GM12864 (cell line): ENCODE data around the gene HAUS3.
"Not testable (repeated sequence)": the region's sequence is repeated elsewhere in the genome, so short reads cannot be mapped to it uniquely, and the experiment has no call there.

Experiments used
- DNase-seq: peaks from one replicate; pipeline ENCODE4 v3.0.0-alpha.2; 2011; ENCODE audit warnings: low read depth
- H3K4me3 ChIP-seq: 2 replicates; pipeline ENCODE4 v1.5.1; 2011; ENCODE audit warnings: mild to moderate bottlenecking, low read depth, low read length, control low read depth
- TF ChIP-seq, protein P1 (sequence below): IDR thresholded peaks from 2 replicates; pipeline ENCODE4 v1.5.1; 2011; ENCODE audit warnings: low read depth, mild to moderate bottlenecking, moderate library complexity, low read length, control low read depth, inconsistent platforms; ENCODE audit errors: missing control alignments

Gene HAUS3

DNA sequence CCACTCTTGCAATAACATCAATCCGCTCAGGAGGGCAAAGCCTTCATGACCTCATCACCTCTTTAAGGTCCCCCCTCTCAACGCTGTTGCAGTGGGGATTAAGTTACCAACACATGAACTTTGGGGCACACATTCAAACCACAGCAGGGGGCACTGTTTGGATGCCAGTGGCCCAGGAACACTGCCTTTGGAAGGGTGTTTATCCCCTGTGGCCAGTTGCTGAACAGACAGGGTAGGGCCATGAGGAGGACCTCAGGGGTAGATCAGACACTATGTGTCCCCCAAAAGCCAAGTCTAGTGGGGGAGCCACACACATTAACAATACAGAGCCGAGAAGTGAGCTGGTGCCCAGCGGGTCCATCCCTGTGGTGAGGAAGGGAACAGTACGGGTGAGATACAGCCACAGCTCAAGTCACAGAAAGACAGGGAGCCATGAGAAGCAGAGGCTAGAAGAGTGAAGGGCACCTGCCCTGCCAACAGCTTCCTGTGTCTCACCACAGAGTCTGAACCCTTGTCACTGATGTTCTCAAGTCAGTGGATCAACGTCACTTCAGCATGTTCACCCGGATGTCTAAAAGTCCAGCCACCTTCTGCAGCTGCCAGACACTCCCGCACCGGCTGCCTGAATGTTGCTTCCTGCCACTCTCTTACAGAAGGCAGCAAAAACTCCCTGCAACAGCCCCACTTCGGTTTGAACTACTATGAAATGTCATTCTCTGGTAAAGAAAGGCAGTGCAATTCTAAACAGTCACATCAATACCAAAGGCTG, 39.8 kb upstream of the HAUS3 start:
- TF ChIP-seq, protein P1, sequence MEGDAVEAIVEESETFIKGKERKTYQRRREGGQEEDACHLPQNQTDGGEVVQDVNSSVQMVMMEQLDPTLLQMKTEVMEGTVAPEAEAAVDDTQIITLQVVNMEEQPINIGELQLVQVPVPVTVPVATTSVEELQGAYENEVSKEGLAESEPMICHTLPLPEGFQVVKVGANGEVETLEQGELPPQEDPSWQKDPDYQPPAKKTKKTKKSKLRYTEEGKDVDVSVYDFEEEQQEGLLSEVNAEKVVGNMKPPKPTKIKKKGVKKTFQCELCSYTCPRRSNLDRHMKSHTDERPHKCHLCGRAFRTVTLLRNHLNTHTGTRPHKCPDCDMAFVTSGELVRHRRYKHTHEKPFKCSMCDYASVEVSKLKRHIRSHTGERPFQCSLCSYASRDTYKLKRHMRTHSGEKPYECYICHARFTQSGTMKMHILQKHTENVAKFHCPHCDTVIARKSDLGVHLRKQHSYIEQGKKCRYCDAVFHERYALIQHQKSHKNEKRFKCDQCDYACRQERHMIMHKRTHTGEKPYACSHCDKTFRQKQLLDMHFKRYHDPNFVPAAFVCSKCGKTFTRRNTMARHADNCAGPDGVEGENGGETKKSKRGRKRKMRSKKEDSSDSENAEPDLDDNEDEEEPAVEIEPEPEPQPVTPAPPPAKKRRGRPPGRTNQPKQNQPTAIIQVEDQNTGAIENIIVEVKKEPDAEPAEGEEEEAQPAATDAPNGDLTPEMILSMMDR: peak; percentile 35
- peak; percentile 22 for DNase-seq
- H3K4me3 ChIP-seq: no peak overlapping the region

DNA sequence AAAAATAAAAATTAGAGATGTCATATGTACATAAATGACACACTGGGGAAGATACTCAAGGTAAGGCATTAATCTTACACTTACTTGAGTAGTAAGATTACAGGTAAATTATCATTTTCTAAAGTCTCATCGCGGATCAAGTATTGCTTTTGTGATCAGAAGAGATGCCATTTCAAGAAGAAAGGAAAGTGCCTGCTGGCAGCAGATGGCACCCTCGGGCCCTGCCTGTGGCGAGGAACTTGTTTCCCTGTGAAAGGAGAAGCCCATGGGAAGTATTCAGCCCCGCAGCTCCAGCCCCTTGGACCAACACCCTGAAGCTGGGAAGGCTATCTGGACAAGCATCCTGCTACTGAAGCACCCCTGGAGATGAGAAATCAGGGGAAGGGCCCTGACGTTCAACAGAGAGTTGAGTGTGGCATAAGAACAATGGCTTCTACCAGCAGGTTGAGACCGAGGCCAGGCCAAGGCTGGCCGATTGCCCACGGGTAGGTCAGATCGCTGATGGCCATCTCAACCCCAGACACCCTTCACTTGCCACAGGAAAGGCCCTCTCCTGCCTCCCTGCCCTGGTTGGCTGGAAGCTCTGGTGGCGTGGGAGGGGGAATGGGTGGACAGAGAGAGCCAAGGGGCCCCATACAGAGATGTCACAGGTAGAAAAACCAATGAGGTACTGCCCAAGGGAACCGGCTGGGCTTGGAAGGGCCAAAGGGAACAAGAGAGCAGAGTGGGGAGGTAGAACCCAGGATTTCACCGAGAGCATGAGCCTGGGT, 38.8 kb upstream of the HAUS3 start:
- TF ChIP-seq, protein P1: no peak
- no peak for DNase-seq
- H3K4me3 ChIP-seq: no peak overlapping the region

DNA sequence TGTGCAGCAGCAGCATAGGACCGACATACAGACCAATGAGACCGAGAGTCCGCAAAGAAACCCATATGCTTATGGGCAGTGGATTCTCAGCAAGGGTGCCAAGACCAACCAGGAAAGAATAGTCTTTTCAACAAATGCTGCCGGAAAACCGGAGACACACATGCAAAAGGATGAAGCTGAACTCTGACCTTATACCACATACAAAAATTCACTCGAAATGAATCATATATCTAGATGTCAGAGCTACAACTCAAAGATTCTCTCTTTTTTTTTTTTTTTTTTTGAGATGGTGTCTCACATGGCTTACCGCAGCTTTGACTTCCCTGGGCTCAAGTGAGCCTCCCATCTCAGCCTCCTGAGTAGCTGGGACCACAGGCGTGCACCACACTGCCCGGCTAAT, 36.0 kb upstream of the HAUS3 start:
- TF ChIP-seq, protein P1: no peak
- DNase-seq: no peak
- H3K4me3 ChIP-seq: no peak overlapping the region

DNA sequence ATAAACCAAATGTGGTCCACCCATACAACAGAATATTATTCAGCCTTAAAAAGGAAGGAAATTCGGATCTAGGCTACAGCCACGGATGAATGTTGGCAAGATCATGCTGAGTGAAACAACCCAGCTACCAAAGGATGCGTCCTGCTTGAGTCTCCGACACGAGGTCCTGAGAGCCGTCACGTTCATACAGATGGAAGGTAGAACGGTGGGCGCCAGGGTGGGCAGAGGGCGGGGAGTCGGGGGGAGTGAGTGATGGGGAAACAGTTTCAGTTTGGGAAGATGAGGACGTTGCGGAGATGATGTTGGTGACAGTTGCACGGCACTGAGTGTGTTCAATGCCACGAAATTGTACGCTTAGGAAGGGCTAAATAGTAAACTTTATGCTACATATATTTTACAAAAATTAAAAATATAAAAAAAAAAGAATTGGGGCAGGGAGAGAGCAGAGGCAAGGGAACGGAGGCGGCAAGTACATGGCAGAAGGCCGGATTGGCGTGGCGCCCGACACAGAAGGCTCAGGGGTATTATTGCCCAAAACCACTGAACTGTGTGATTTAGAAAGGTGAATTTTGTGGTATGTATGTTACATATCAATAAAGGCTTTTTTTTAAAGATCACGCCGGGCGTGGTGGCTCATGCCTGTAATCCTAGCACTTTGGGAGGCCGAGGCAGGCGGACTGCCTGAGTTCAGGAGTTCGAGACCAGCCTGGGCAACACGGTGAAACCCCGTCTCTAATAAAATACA, 34.8 kb upstream of the HAUS3 start:
- TF ChIP-seq, protein P1: no peak
- no peak for DNase-seq
- H3K4me3 ChIP-seq: no peak overlapping the region

- TF ChIP-seq, protein P1: no peak
- H3K4me3 ChIP-seq: no peak overlapping the region
- no peak for DNase-seq
Measured at GRCh38 chr4:2275546-2276251, 33.8 kb upstream of the HAUS3 start.

- not testable (repeated sequence) for DNase-seq, H3K4me3 ChIP-seq
Measured at GRCh38 chr4:2275044-2275397, 33.1 kb upstream of the HAUS3 start.
